ENCODE measurements around the gene GNG4. TPM values are rescaled to one million over a fixed set of nuclear protein-coding genes. Genes with fewer than 3 reads are reported as not detected.

The GNG4 gene
- total RNA-seq, 4 donors from 2014 or later, result 1.1 to 6.3 (median 4.6) TPM

- intact Hi-C loops (cut with DNase I), result no loop called here
- no peak for TF ChIP-seq POLR2A (IDR thresholded peaks at IDR 0.05)
- no peak for TF ChIP-seq CTCF (IDR thresholded peaks at IDR 0.05)
- no peaks in the 10 kb centered on the region for H3K27me3 ChIP-seq
- WGBS, 2 donors, result 78 to 84% methylated on average over 6 of the region's 6 CpGs
- H3K27ac ChIP-seq, result no peak overlapping the region
- no peak overlapping the region for H3K4me3 ChIP-seq
- H3K9me3 ChIP-seq, result no peaks in the 10 kb centered on the region
- DNase-seq, result no peak
- no peaks in the 10 kb centered on the region for H3K4me1 ChIP-seq
- no peaks in the 10 kb centered on the region for H3K36me3 ChIP-seq
Observed at GRCh38 chr1:235558621-235559169, 90.9 kb downstream of the GNG4 start.

- H3K9me3 ChIP-seq, result no peaks in the 10 kb centered on the region
- peak in 1 of 6 experiments; percentile 16 for TF ChIP-seq CTCF (IDR thresholded peaks at IDR 0.05)
- no peak for TF ChIP-seq POLR2A (IDR thresholded peaks at IDR 0.05)
- H3K27me3 ChIP-seq, result no peaks in the 10 kb centered on the region
- H3K36me3 ChIP-seq, result no peaks in the 10 kb centered on the region
- no peak for DNase-seq
- no peaks in the 10 kb centered on the region for H3K4me1 ChIP-seq
- intact Hi-C loops (cut with DNase I), result no loop called here
- 84 to 92% methylated on average over 6 to 8 of the region's 8 CpGs for WGBS, 2 donors
- no peak overlapping the region for H3K4me3 ChIP-seq
- H3K27ac ChIP-seq, result no peak overlapping the region
Observed at GRCh38 chr1:235557495-235557894, 92.1 kb downstream of the GNG4 start.

- WGBS, 2 donors, result 91% methylated on average over 10 of the region's 11 CpGs
- no peaks in the 10 kb centered on the region for H3K9me3 ChIP-seq
- H3K4me3 ChIP-seq, result no peak overlapping the region
- no peaks in the 10 kb centered on the region for H3K27me3 ChIP-seq
- no peak for DNase-seq
- H3K4me1 ChIP-seq, result no peaks in the 10 kb centered on the region
- H3K36me3 ChIP-seq, result no peaks in the 10 kb centered on the region
- intact Hi-C loops (cut with DNase I), result no loop called here
- H3K27ac ChIP-seq, result no peak overlapping the region
- no peak for TF ChIP-seq CTCF (IDR thresholded peaks at IDR 0.05)
- TF ChIP-seq POLR2A (IDR thresholded peaks at IDR 0.05), result no peak
Observed at GRCh38 chr1:235556807-235557206, 92.8 kb downstream of the GNG4 start.

- Histone ChIP-seq H3K9me3 (no peaks in the 10 kb centered on the region), H3K27me3 (peaks cover 0 to 4% (median 0%) of the 10 kb centered on the region in 4 donors), H3K27ac (no peak overlapping the region), H3K36me3 (no peaks in the 10 kb centered on the region), H3K4me3 (no peak overlapping the region), H3K4me1 (no peaks in the 10 kb centered on the region)
- WGBS, 2 donors, result 61 to 64% methylated on average over 4 to 5 of the region's 5 CpGs
- no peak for TF ChIP-seq CTCF (IDR thresholded peaks at IDR 0.05)
- no peak for TF ChIP-seq POLR2A (IDR thresholded peaks at IDR 0.05)
- no peak for DNase-seq
- intact Hi-C loops (cut with DNase I), result no loop called here
Observed at GRCh38 chr1:235553112-235553551, 96.5 kb downstream of the GNG4 start.

GRCh38 chr1:235552146-235552716, 97.4 kb downstream of the GNG4 start:
- 68 to 76% methylated on average over 6 to 9 of the region's 10 CpGs for WGBS, 2 donors
- peaks cover 0 to 8% (median 0%) of the 10 kb centered on the region in 4 donors for H3K27me3 ChIP-seq
- no peak for DNase-seq
- no peak for TF ChIP-seq POLR2A (IDR thresholded peaks at IDR 0.05)
- intact Hi-C loops (cut with DNase I), result no loop called here
- H3K36me3 ChIP-seq, result no peaks in the 10 kb centered on the region
- no peak overlapping the region for H3K4me3 ChIP-seq
- H3K9me3 ChIP-seq, result no peaks in the 10 kb centered on the region
- H3K27ac ChIP-seq, result no peak overlapping the region
- H3K4me1 ChIP-seq, result no peaks in the 10 kb centered on the region

Measured in esophagus squamous epithelium (tissue), 5 donors.